K562 (cell line): Measurements from ENCODE around the gene ZNF558. TPM values are rescaled to one million over a fixed set of nuclear protein-coding genes. Genes with fewer than 3 reads are reported as not detected.

ENCODE experiments used
- ATAC-seq: fragments of 200-7000 bp; cut with Tn5 transposase; 3 replicates; pipeline ENCODE4 v1.9.1; 2020; ENCODE audit warnings: moderate library complexity
- BruUV-seq: library from RNA; stranded (reverse); fragments of 400-500 nt; replicated peaks from 2 replicates; lab custom pipeline; 2021; lab: Mats Ljungman, UMichigan
- CTCF ChIA-PET: fragments of 300-600 bp; formaldehyde crosslinking; extraction: SDS; loops from one replicate; lab custom pipeline; 2021; ENCODE audit warnings: low intra/inter-chr PET ratio; lab: Yijun Ruan, JAX
- POLR2A ChIA-PET: fragments of 300-600, 350-650 bp; sonication (Branson Sonifier 250); formaldehyde crosslinking; extraction: SDS; loops from one replicate; lab custom pipeline; 2021; ENCODE audit warnings: antibody characterized with exemption, inconsistent platforms; lab: Yijun Ruan, JAX
- DNase-seq, 4 experiments: peaks; one replicate each; pipeline versions ENCODE4 v3.0.0 to v3.0.0-alpha.2; 2011 to 2018; ENCODE audit warnings: low spot score in 3 of 4, mixed read lengths in 3 of 4; ENCODE audit errors: extremely low read depth in 1 of 4
- FAIRE-seq: peaks from 2 replicates; lab custom pipeline; 2011; peaks lifted over from hg19 to GRCh38; lab: Jason Lieb, UNC
- H2AFZ ChIP-seq: 2 replicates; pipeline ENCODE4 v1.6.0; 2011; ENCODE audit warnings: low read depth, low read length, control low read depth, inconsistent platforms
- H3K27ac ChIP-seq: fragments of 200-600 bp; 3 replicates; pipeline ENCODE4 v1.8.0; 2011; ENCODE audit warnings: low read depth, mild to moderate bottlenecking, control low read depth, inconsistent platforms, low read length, moderate library complexity, mixed read lengths; ENCODE audit errors: extremely low read depth
- H3K27me3 ChIP-seq, 2 experiments: fragments of 300-600 bp in 1 of 2; 2 replicates in 1 of 2; 3 replicates in 1 of 2; pipeline versions ENCODE4 v1.6.0 to v1.8.0; 2011; ENCODE audit warnings: inconsistent platforms in 2 of 2, low read length in 2 of 2, mild to moderate bottlenecking in 1 of 2, mixed read lengths in 1 of 2, moderate library complexity in 1 of 2; ENCODE audit not compliant: control insufficient read depth in 2 of 2, insufficient read depth in 2 of 2
- H3K36me3 ChIP-seq: fragments of 300-600 bp; 3 replicates; pipeline ENCODE4 v1.8.0; 2011; ENCODE audit warnings: mild to moderate bottlenecking, low read length, inconsistent platforms; ENCODE audit not compliant: control insufficient read depth, insufficient read depth
- H3K4me1 ChIP-seq, 2 experiments: fragments of 200-600 bp in 1 of 2; replicated peaks in 1 of 2; 2 replicates in 1 of 2; 3 replicates in 1 of 2; pipeline versions ENCODE4 v1.5.1 to v1.8.0; 2011; ENCODE audit warnings: inconsistent platforms in 2 of 2, low read length in 2 of 2, mild to moderate bottlenecking in 1 of 2, mixed read lengths in 1 of 2, moderate library complexity in 1 of 2; ENCODE audit not compliant: control insufficient read depth in 2 of 2, insufficient read depth in 2 of 2
- H3K4me2 ChIP-seq: 2 replicates; pipeline ENCODE4 v1.6.1; 2011; ENCODE audit warnings: low read length, control low read depth, inconsistent platforms, mixed read lengths; ENCODE audit not compliant: insufficient read depth
- H3K4me3 ChIP-seq: fragments of 200-600 bp; sonication (generic), shearing (Covaris generic); 2 replicates; pipeline ENCODE4 v1.5.1; 2016; ENCODE audit warnings: control low read depth, inconsistent platforms
- H3K79me2 ChIP-seq: fragments of 200-600 bp; 3 replicates; pipeline ENCODE4 v1.8.0; 2011; ENCODE audit warnings: low read length, inconsistent platforms; ENCODE audit not compliant: control insufficient read depth, insufficient read depth
- H3K9ac ChIP-seq, 2 experiments: 2 replicates each; pipeline versions ENCODE4 v1.6.0 to v1.6.1; 2011; ENCODE audit warnings: low read depth in 2 of 2, low read length in 2 of 2, control low read depth in 1 of 2, inconsistent platforms in 1 of 2, mild to moderate bottlenecking in 1 of 2, mixed read lengths in 1 of 2; ENCODE audit not compliant: insufficient read depth in 1 of 2
- H3K9me1 ChIP-seq: one replicate; pipeline ENCODE4 v1.6.0; 2011; ENCODE audit warnings: inconsistent platforms, mild to moderate bottlenecking, low read length, moderate library complexity; ENCODE audit not compliant: control insufficient read depth, insufficient read depth
- H3K9me3 ChIP-seq: replicated peaks from 2 replicates; pipeline ENCODE4 v1.5.1; 2011; ENCODE audit warnings: low read depth, low read length, inconsistent platforms; ENCODE audit not compliant: control insufficient read depth, insufficient read depth
- H4K20me1 ChIP-seq: replicated peaks from 2 replicates; pipeline ENCODE4 v1.6.1; 2011; ENCODE audit warnings: low read length, inconsistent platforms, mixed read lengths; ENCODE audit not compliant: control insufficient read depth, insufficient read depth
- CBFA2T2 ChIP-seq: fragments of 450-650 bp; conservative IDR thresholded peaks from 2 replicates; pipeline ENCODE4 v1.6.1; 2017; ENCODE audit warnings: mild to moderate bottlenecking
- RAD51 ChIP-seq: fragments of 450-650 bp; IDR thresholded peaks from 2 replicates; pipeline ENCODE4 v1.7.1; 2016; ENCODE audit warnings: low read depth, mild to moderate bottlenecking, borderline replicate concordance
- TOE1 ChIP-seq, 2 experiments: fragments of 450-650 bp in 1 of 2; sonication (generic) in 1 of 2; formaldehyde crosslinking in 1 of 2; IDR thresholded peaks; 2 replicates each; pipeline versions ENCODE4 v1.7.1 to v1.8.0; 2016 to 2022; ENCODE audit warnings: borderline replicate concordance in 2 of 2, mild to moderate bottlenecking in 2 of 2, antibody characterized with exemption in 1 of 2, inconsistent platforms in 1 of 2, low read depth in 1 of 2, missing genetic modification reagents in 1 of 2, moderate library complexity in 1 of 2
- ZNF696 ChIP-seq: fragments of 250-450 bp; sonication (Bioruptor Pico); conservative IDR thresholded peaks from 2 replicates; pipeline ENCODE4 v1.4.0; 2020; ENCODE audit warnings: mild to moderate bottlenecking, moderate library complexity
- WGBS: fragments of 100-300 bp; shearing (Covaris generic); methylation state at CpG from one replicate; pipeline ENCODE4 v1.1.6; 2016; ENCODE audit warnings: low coverage, mixed read lengths; ENCODE audit not compliant: insufficient coverage; ENCODE audit errors: missing lambda C conversion rate; 5-methylcytosine and 5-hydroxymethylcytosine counted together
- in situ Hi-C: fragments of 300-500 bp; cut with MboI; formaldehyde crosslinking; loops from 4 replicates; pipeline ENCODE4 v1.15.0; 2018; ENCODE audit warnings: inconsistent platforms, mixed read lengths
- intact Hi-C: fragments of 100-400 bp; cut with micrococcal nuclease; formaldehyde crosslinking; loops from 2 replicates; pipeline ENCODE4 v1.14.2; 2022
- polyA plus RNA-seq, 8 experiments: library from polyadenylated mRNA; depleted of rRNA in 4 of 8; stranded (reverse) in 5 of 8; unstranded in 3 of 8; fragments of >200 nt; fragmentation: Nextera tagmentation in 2 of 8; fragmentation: Illumina TruSeq in 1 of 8; extraction: Ambion mirVana in 2 of 8; extraction: Trizol in 1 of 8; gene quantifications; 2 replicates each; pipeline versions ENCODE4 v1.2.1 to v1.2.3, GENCODE V29; 2011 to 2014; ENCODE audit warnings: inconsistent platforms in 1 of 8, missing spikeins in 1 of 8
- total RNA-seq, 7 experiments: library from RNA; depleted of rRNA in 6 of 7; stranded (reverse); fragments of >200 nt in 6 of 7; fragmentation: Illumina TruSeq in 2 of 7; extraction: Trizol in 2 of 7; gene quantifications; 2 replicates each; pipeline versions ENCODE4 v1.2.1 to v1.2.3, GENCODE V29; 2011 to 2021; ENCODE audit warnings: low replicate concordance in 1 of 7
- TF ChIP-seq, protein P1 (sequence below): fragments of 450-650 bp; formaldehyde crosslinking; IDR thresholded peaks from 2 replicates; pipeline ENCODE4 v1.4.0; 2020; ENCODE audit warnings: mild to moderate bottlenecking, mixed read lengths

ZNF558 gene
- total and polyA plus RNA-seq, 9 of the 15 experiments (the other 6 are each of a cell fraction or from before 2014, with no cell fraction given), result 5.4 to 47.6 (median 21.2) TPM

GRCh38 chr19:8840708-8841107 is 8.6 kb upstream of the ZNF558 start:
- peaks cover 0 to 14% of the 10 kb centered on the region in 2 experiments; a peak in 3 of 5 replicates for H3K27me3 ChIP-seq
- no peak overlapping the region for H3K4me2 ChIP-seq
- no peaks in the 10 kb centered on the region for H4K20me1 ChIP-seq
- no peaks in the 10 kb centered on the region for H3K36me3 ChIP-seq
- CTCF ChIA-PET, result no interaction called here
- FAIRE-seq (no peak), ATAC-seq (no peak), DNase-seq (no peak)
- 1% methylated on average over 5 of the region's 5 CpGs for WGBS
- H3K79me2 ChIP-seq, result no peaks in the 10 kb centered on the region
- H3K9me3 ChIP-seq, result no peaks in the 10 kb centered on the region
- H3K9me1 ChIP-seq, result no peaks in the 10 kb centered on the region
- in situ Hi-C loops (no loop called here), intact Hi-C loops (no loop called here)
- H2AFZ ChIP-seq, result no peak overlapping the region
- no peaks in the 10 kb centered on the region for H3K4me1 ChIP-seq
- H3K4me3 ChIP-seq, result no peak overlapping the region
- BruUV-seq, result no TSS peak
- POLR2A ChIA-PET, result no interaction called here
- H3K27ac ChIP-seq, result no peak overlapping the region
- H3K9ac ChIP-seq, result no peak overlapping the region
- TF ChIP-seq RAD51, result peak; percentile 87
- TF ChIP-seq, protein P1, sequence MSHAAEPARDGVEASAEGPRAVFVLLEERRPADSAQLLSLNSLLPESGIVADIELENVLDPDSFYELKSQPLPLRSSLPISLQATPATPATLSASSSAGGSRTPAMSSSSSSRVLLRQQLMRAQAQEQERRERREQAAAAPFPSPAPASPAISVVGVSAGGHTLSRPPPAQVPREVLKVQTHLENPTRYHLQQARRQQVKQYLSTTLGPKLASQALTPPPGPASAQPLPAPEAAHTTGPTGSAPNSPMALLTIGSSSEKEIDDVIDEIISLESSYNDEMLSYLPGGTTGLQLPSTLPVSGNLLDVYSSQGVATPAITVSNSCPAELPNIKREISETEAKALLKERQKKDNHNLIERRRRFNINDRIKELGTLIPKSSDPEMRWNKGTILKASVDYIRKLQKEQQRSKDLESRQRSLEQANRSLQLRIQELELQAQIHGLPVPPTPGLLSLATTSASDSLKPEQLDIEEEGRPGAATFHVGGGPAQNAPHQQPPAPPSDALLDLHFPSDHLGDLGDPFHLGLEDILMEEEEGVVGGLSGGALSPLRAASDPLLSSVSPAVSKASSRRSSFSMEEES (CRISPR knock-in tag), result peak; percentile 93
- TF ChIP-seq CBFA2T2, result peak; percentile 45
- peak; percentile 78; the same call in 1 of the 2 replicates for TF ChIP-seq TOE1 (IDR thresholded peaks at IDR 0.05; ENCODE audit: borderline replicate concordance)
- no peak for TF ChIP-seq TOE1 (CRISPR knock-in tag; IDR thresholded peaks at IDR 0.05; ENCODE audit: borderline replicate concordance, low read depth)
- TF ChIP-seq ZNF696 (CRISPR knock-in tag), result no peak
